ENCODE measurements around the gene RFX6. TPM values are rescaled to one million over a fixed set of nuclear protein-coding genes. Genes with fewer than 3 reads are reported as not detected.

RFX6 gene
- total and polyA plus RNA-seq, 12 donors, result not detected

DNA sequence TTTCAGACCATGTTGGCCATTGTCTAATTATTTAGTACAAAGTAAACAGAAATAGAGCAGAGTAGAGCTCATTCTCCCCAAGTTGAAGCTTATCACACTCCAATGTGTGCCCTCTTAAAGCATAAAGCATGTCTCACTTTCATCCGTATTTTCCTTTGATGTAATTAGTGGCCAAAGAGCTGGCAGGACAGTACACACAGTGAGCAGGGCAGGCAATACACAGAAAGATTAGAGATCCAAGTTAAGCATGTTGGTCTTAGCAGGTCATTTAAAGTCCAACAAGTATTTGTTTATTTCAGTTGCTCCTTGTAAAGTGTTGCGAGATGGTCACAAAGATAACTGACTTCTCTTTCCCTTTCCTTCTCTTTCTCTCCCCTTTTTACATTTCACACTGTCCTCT is 47.2 kb downstream of the RFX6 start:
- Histone ChIP-seq H3K9me3 (no peaks in the 10 kb centered on the region), H3K27ac (no peak overlapping the region), H3K4me3 (no peak overlapping the region), H3K36me3 (no peaks in the 10 kb centered on the region), H3K4me1 (peaks cover 0 to 6% (median 0%) of the 10 kb centered on the region in 9 donors), H3K27me3 (no peaks in the 10 kb centered on the region)
- WGBS, 2 donors, result 48 to 50% methylated on average over 2 of the region's 2 CpGs
- intact Hi-C loops (cut with DNase I), result no loop called here
- ATAC-seq (no peak), DNase-seq (no peak)
- TF ChIP-seq, protein P1, sequence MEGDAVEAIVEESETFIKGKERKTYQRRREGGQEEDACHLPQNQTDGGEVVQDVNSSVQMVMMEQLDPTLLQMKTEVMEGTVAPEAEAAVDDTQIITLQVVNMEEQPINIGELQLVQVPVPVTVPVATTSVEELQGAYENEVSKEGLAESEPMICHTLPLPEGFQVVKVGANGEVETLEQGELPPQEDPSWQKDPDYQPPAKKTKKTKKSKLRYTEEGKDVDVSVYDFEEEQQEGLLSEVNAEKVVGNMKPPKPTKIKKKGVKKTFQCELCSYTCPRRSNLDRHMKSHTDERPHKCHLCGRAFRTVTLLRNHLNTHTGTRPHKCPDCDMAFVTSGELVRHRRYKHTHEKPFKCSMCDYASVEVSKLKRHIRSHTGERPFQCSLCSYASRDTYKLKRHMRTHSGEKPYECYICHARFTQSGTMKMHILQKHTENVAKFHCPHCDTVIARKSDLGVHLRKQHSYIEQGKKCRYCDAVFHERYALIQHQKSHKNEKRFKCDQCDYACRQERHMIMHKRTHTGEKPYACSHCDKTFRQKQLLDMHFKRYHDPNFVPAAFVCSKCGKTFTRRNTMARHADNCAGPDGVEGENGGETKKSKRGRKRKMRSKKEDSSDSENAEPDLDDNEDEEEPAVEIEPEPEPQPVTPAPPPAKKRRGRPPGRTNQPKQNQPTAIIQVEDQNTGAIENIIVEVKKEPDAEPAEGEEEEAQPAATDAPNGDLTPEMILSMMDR (IDR thresholded peaks at IDR 0.05), result no peak

DNA sequence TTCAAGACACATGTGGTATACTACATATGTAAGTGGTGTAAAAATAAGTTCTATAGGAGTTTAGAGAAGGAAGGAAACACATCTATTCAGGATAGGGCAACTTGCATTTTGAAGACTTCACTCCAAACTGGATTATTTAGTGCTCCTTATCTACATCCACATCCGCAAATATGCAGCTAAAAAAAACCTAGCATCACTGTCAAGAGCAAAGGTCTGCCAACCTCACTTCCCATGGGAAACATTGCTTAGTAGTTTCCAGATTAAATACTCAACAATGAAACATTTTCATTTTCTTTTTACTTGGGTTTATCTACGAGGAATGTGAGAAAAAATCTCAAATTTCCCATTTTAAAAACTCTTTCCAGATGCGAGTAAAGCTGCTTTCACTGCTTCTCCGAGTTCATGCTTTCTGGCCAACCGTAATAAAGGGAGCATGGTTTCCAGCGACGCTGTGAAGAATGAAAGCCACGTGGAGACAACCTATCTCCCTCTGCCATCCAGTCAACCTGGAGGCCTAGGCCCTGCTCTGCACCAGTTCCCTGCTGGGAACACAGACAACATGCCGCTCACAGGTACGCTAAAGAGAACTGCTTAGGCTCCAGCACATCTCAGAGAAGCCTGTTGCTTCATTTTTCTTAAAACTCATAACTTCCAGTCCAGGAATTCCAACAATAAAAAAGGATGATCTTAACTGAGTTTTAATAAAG is 48.2 kb downstream of the RFX6 start:
- no peaks in the 10 kb centered on the region for H3K36me3 ChIP-seq
- no peak overlapping the region for H3K27ac ChIP-seq
- TF ChIP-seq, protein P1 (IDR thresholded peaks at IDR 0.05), result no peak
- H3K27me3 ChIP-seq, result peaks cover 0 to 3% (median 0%) of the 10 kb centered on the region in 7 donors
- WGBS, 2 donors, result 46 to 61% methylated on average over 10 of the region's 10 CpGs
- H3K4me1 ChIP-seq, result peaks cover 0 to 6% (median 0%) of the 10 kb centered on the region in 9 donors
- DNase-seq, result no peak
- intact Hi-C loops (cut with DNase I), result no loop called here
- no peaks in the 10 kb centered on the region for H3K9me3 ChIP-seq
- ATAC-seq, result peak in 1 of 8 donors; percentile 16
- no peak overlapping the region for H3K4me3 ChIP-seq

DNA sequence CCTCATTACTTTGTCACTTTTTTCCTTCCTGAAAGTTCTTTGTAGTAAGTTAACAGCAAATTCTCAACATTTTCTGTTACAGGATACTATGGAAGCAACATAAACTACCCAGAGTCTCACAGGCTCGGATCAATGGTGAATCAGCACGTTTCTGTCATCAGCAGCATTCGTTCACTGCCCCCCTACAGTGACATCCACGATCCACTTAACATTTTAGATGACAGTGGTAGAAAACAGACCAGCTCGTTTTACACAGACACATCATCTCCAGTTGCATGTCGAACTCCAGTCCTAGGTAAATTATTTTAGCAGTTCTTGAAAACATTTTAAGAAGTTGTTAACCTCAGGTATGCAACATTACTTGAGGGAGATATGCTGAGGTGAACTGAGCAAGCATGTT is 51.6 kb downstream of the RFX6 start:
- Histone ChIP-seq H3K4me1 (peaks cover 0 to 6% (median 0%) of the 10 kb centered on the region in 9 donors), H3K9me3 (no peaks in the 10 kb centered on the region), H3K27me3 (peaks cover 0 to 4% (median 0%) of the 10 kb centered on the region in 7 donors), H3K36me3 (no peaks in the 10 kb centered on the region), H3K27ac (no peak overlapping the region), H3K4me3 (no peak overlapping the region)
- ATAC-seq (no peak), DNase-seq (no peak)
- intact Hi-C loops (cut with DNase I), result no loop called here
- whole genome bisulfite sequencing, 2 donors, result 18 to 32% methylated on average over 6 of the region's 6 CpGs
- TF ChIP-seq, protein P1 (IDR thresholded peaks at IDR 0.05), result no peak

DNA sequence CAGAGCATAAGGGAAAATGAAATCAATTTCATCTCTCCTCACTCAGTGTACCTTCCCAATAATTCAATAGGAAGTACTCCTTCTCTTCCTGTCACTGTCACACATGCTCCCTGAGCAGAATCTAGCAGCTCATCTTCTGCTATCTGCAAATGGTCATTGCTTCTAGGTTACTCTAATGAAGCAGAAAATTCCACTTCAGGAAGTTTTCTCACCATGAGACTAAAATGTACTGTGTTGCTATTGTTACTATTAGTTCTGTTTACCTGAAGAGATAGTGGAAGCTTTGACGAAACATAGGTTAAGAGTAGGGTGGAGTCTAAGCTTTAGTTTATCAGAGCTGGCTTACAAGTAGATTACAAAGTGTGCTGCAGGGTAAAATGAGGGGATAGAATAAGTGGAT is 52.8 kb downstream of the RFX6 start:
- no peak for DNase-seq
- Histone ChIP-seq H3K4me3 (no peak overlapping the region), H3K27ac (no peak overlapping the region), H3K9me3 (no peaks in the 10 kb centered on the region), H3K4me1 (peaks cover 0 to 6% (median 0%) of the 10 kb centered on the region in 9 donors), H3K27me3 (peaks cover 0 to 4% (median 0%) of the 10 kb centered on the region in 7 donors), H3K36me3 (no peaks in the 10 kb centered on the region)
- TF ChIP-seq, protein P1 (IDR thresholded peaks at IDR 0.05), result no peak
- no peak for ATAC-seq
- intact Hi-C loops (cut with DNase I), result no loop called here
- WGBS, 2 donors, result 45 to 66% methylated on average over 1 of the region's 1 CpG
